GM12892 (cell line): Measurements from ENCODE around the gene TCAF1.

ENCODE experiments used
- DNase-seq: peaks from one replicate; pipeline ENCODE4 v3.0.0; 2011; ENCODE audit not compliant: insufficient read length
- FAIRE-seq: peaks from 2 replicates; lab custom pipeline; 2011; peaks lifted over from hg19 to GRCh38; lab: Jason Lieb, UNC
- POLR2A ChIP-seq: IDR thresholded peaks from 2 replicates; pipeline ENCODE4 v1.6.1; 2011; ENCODE audit warnings: low read depth, low read length, control low read depth
- POLR2AphosphoS5 ChIP-seq: IDR thresholded peaks from 2 replicates; pipeline ENCODE4 v1.6.1; 2011; ENCODE audit warnings: low read depth, low read length, control low read depth
- TAF1 ChIP-seq: IDR thresholded peaks from 2 replicates; pipeline ENCODE4 v1.6.1; 2011; ENCODE audit warnings: low read depth, mild to moderate bottlenecking, control low read depth, low read length, borderline replicate concordance

TCAF1 gene

GRCh38 chr7:143929224-143929920 is 27.4 kb upstream of the TCAF1 start:
- FAIRE-seq (no peak), DNase-seq (no peak)
- TF ChIP-seq POLR2A = no peak
- TF ChIP-seq POLR2AphosphoS5 = no peak
- no peak for TF ChIP-seq TAF1

GRCh38 chr7:143924851-143925250 is 22.9 kb upstream of the TCAF1 start:
- FAIRE-seq (no peak), DNase-seq (no peak)
- no peak for TF ChIP-seq POLR2A
- TF ChIP-seq TAF1 = no peak
- no peak for TF ChIP-seq POLR2AphosphoS5

- no peak for FAIRE-seq
- TF ChIP-seq TAF1 (no peak), POLR2AphosphoS5 (no peak), POLR2A (no peak)
- no peak for DNase-seq
Measured at GRCh38 chr7:143914938-143915652, 13.1 kb upstream of the TCAF1 start.

GRCh38 chr7:143913945-143914615 is 12.1 kb upstream of the TCAF1 start:
- FAIRE-seq (no peak), DNase-seq (no peak)
- TF ChIP-seq TAF1 (no peak), POLR2A (no peak), POLR2AphosphoS5 (no peak)

GRCh38 chr7:143910473-143911248 is 8.7 kb upstream of the TCAF1 start:
- TF ChIP-seq POLR2AphosphoS5 (no peak), POLR2A (no peak), TAF1 (no peak)
- no peak for FAIRE-seq
- no peak for DNase-seq

- no peak for FAIRE-seq
- DNase-seq = no peak
- TF ChIP-seq TAF1 (no peak), POLR2AphosphoS5 (no peak)
Measured at GRCh38 chr7:143909863-143910262, 7.9 kb upstream of the TCAF1 start.

- no peak for FAIRE-seq
- TF ChIP-seq TAF1 = no peak
- TF ChIP-seq POLR2AphosphoS5 = no peak
- TF ChIP-seq POLR2A = no peak
- DNase-seq = no peak
Measured at GRCh38 chr7:143908120-143908519, 6.1 kb upstream of the TCAF1 start.

- TF ChIP-seq POLR2AphosphoS5 (no peak), TAF1 (no peak)
- no peak for FAIRE-seq
- no peak for DNase-seq
Measured at GRCh38 chr7:143906895-143907294, 4.9 kb upstream of the TCAF1 start.

GRCh38 chr7:143906151-143906550 is 4.2 kb upstream of the TCAF1 start:
- no peak for FAIRE-seq
- no peak for DNase-seq

GRCh38 chr7:143905509-143905908 is 3.5 kb upstream of the TCAF1 start:
- DNase-seq (no peak), FAIRE-seq (no peak)
- no peak for TF ChIP-seq TAF1
- no peak for TF ChIP-seq POLR2AphosphoS5
- TF ChIP-seq POLR2A = no peak

More at GRCh38 chr7:143906151-143906550, 4.2 kb upstream of the TCAF1 start:
- TF ChIP-seq TAF1 (no peak), POLR2A (no peak), POLR2AphosphoS5 (no peak)

- FAIRE-seq (no peak), DNase-seq (no peak)
- no peak for TF ChIP-seq POLR2AphosphoS5
- TF ChIP-seq POLR2A = no peak
- no peak for TF ChIP-seq TAF1
Measured at GRCh38 chr7:143902332-143902899, 440 bp upstream of the TCAF1 start.
